HepG2 (cell line): Measurements from ENCODE around the gene CYP26A1. TPM values are rescaled to one million over a fixed set of nuclear protein-coding genes. Genes with fewer than 3 reads are reported as not detected.

ENCODE experiments used
- AHDC1 ChIP-seq: sonication (generic); formaldehyde crosslinking; IDR thresholded peaks from 2 replicates; pipeline ENCODE4 v1.5.1; 2020; ENCODE audit warnings: mild to moderate bottlenecking, missing genetic modification reagents, borderline replicate concordance
- CTCF ChIP-seq: sonication (generic); formaldehyde crosslinking; IDR thresholded peaks from 2 replicates; pipeline ENCODE4 v1.5.0; 2020; ENCODE audit warnings: mild to moderate bottlenecking, missing genetic modification reagents, moderate library complexity
- ELF1 ChIP-seq: sonication (generic); formaldehyde crosslinking; IDR thresholded peaks from 2 replicates; pipeline ENCODE4 v1.4.0; 2020; ENCODE audit warnings: missing genetic modification reagents
- FOXP1 ChIP-seq, 2 experiments: fragments of 450-650 bp in 1 of 2; IDR thresholded peaks; 2 replicates each; pipeline ENCODE4 v1.6.1; 2017 to 2018; ENCODE audit warnings: antibody characterized with exemption in 1 of 2
- JUNB ChIP-seq: sonication (generic); formaldehyde crosslinking; IDR thresholded peaks from 2 replicates; pipeline ENCODE4 v1.8.0; 2022; ENCODE audit warnings: missing genetic modification reagents, mild to moderate bottlenecking, borderline replicate concordance
- KDM5A ChIP-seq: fragments of 200-600 bp; sonication (generic); IDR thresholded peaks from 2 replicates; pipeline ENCODE4 v1.7.0; 2018; ENCODE audit warnings: antibody characterized with exemption, mild to moderate bottlenecking, low read length, borderline replicate concordance
- PCBP2 ChIP-seq: fragments of 200-400 bp; formaldehyde crosslinking; optimal IDR thresholded peaks from 2 replicates; pipeline ENCODE3; 2018; ENCODE audit warnings: low read length, low read depth; ENCODE audit not compliant: poor library complexity, severe bottlenecking
- PRDM4 ChIP-seq: sonication (generic); formaldehyde crosslinking; IDR thresholded peaks from 2 replicates; pipeline ENCODE4 v1.9.0; 2021; ENCODE audit warnings: missing genetic modification reagents, borderline replicate concordance
- SETDB1 ChIP-seq: sonication (generic); formaldehyde crosslinking; IDR thresholded peaks from 2 replicates; pipeline ENCODE4 v1.5.1; 2020; ENCODE audit warnings: missing genetic modification reagents, mild to moderate bottlenecking, borderline replicate concordance
- TEAD3 ChIP-seq: optimal IDR thresholded peaks from 2 replicates; pipeline ENCODE3; 2016; ENCODE audit warnings: borderline replicate concordance
- TEF ChIP-seq: sonication (generic); formaldehyde crosslinking; IDR thresholded peaks from 2 replicates; pipeline ENCODE4 v1.5.0; 2020; ENCODE audit warnings: missing genetic modification reagents
- TRIM22 ChIP-seq: fragments of 450-650 bp; IDR thresholded peaks from 2 replicates; pipeline ENCODE4 v1.6.1; 2017
- ZNF224 ChIP-seq: sonication (generic); formaldehyde crosslinking; IDR thresholded peaks from 2 replicates; pipeline ENCODE4 v1.5.0; 2020; ENCODE audit warnings: mild to moderate bottlenecking, missing genetic modification reagents
- ZNF704 ChIP-seq: sonication (generic); formaldehyde crosslinking; IDR thresholded peaks from 2 replicates; pipeline ENCODE4 v1.8.1; 2023; ENCODE audit warnings: mild to moderate bottlenecking, inconsistent platforms, moderate library complexity, missing genetic modification reagents, borderline replicate concordance
- polyA plus RNA-seq, 8 experiments: library from polyadenylated mRNA; depleted of rRNA in 3 of 8; stranded (reverse) in 7 of 8; unstranded in 1 of 8; fragments of >200 nt; fragmentation: Illumina TruSeq in 4 of 8; extraction: Trizol in 4 of 8; gene quantifications; 2 replicates each; pipeline versions ENCODE4 v1.2.1 to v1.2.3, GENCODE V29; 2011 to 2016; ENCODE audit warnings: low read depth in 4 of 8, missing spikeins in 1 of 8, mixed read lengths in 1 of 8; ENCODE audit not compliant: insufficient read depth in 1 of 8
- total RNA-seq, 5 experiments: library from RNA; depleted of rRNA; stranded (reverse); fragments of >200 nt; fragmentation: Illumina TruSeq; extraction: Trizol; gene quantifications; 2 replicates each; pipeline ENCODE4 v1.2.3, GENCODE V29; 2016; ENCODE audit warnings: low read depth in 1 of 5

CYP26A1 gene
- total and polyA plus RNA-seq, 2 of the 13 experiments (the other 11 are each of a cell fraction or from before 2014, with no cell fraction given) = 0.15 TPM; not detected in 1

GRCh38 chr10:93126483-93127052, 52.9 kb downstream of the CYP26A1 start (continued):
- TF ChIP-seq ZNF704 (no peak), KDM5A (no peak), PRDM4 (CRISPR knock-in tag) (no peak), PCBP2 (no peak), FOXP1 (IDR thresholded peaks at IDR 0.05) (no peak), FOXP1 (CRISPR knock-in tag; IDR thresholded peaks at IDR 0.05) (no peak), TRIM22 (no peak), TEF (CRISPR knock-in tag) (no peak), SETDB1 (CRISPR knock-in tag) (peak; percentile 85; the same call in 1 of the 2 replicates), AHDC1 (CRISPR knock-in tag) (no peak), JUNB (no peak), ELF1 (no peak), TEAD3 (CRISPR knock-in tag) (peak; percentile 40), ZNF224 (CRISPR knock-in tag) (no peak), CTCF (CRISPR knock-in tag) (peak; percentile 22; the same call in 1 of the 2 replicates)
